ENCODE measurements around the gene TRA2B.

The TRA2B gene

GRCh38 chr3:185942907-185943759 lies 5.3 kb upstream of the TRA2B start:
- DNase-seq: peak; percentile 96
- Histone ChIP-seq H3K9me3 (replicated peaks; ENCODE audit: insufficient read depth, low read length) (no peaks in the 10 kb centered on the region), H3K27ac (ENCODE audit: low read length) (peak overlapping the region; percentile 50; the same call in 1 of the 2 replicates), H3K4me3 (ENCODE audit: low read length) (no peak overlapping the region), H3K79me2 (ENCODE audit: low read length) (no peaks in the 10 kb centered on the region), H3K4me1 (ENCODE audit: low read length) (peaks cover 19% of the 10 kb centered on the region), H3K9ac (ENCODE audit: low read length) (peak overlapping the region; percentile 9; the same call in 1 of the 2 replicates), H4K20me1 (ENCODE audit: insufficient read depth, low read length) (no peaks in the 10 kb centered on the region), H3K9me2 (replicated peaks; ENCODE audit: insufficient read depth, low read length) (no peaks in the 10 kb centered on the region), H3F3A (ENCODE audit: insufficient read depth, low read length) (peaks cover 10% of the 10 kb centered on the region; the same call in 1 of the 2 replicates), H3K27me3 (replicated peaks; ENCODE audit: insufficient read depth, low read length) (no peaks in the 10 kb centered on the region), H2AFZ (ENCODE audit: low read length) (peak overlapping the region; percentile 43), H3K4me2 (ENCODE audit: low read depth, low read length) (peak overlapping the region; percentile 58), H3K36me3 (replicated peaks; ENCODE audit: insufficient read depth, low read length) (no peaks in the 10 kb centered on the region)
- TF ChIP-seq EZH2 (optimal IDR thresholded peaks at IDR 0.05; ENCODE audit: low read depth, low read length) (no peak), CTCF (IDR thresholded peaks at IDR 0.05; ENCODE audit: low read length) (peak; percentile 100)

- Histone ChIP-seq H3K4me1 (ENCODE audit: low read length) (peaks cover 19% of the 10 kb centered on the region), H3K9me3 (replicated peaks; ENCODE audit: insufficient read depth, low read length) (no peaks in the 10 kb centered on the region), H3K9ac (ENCODE audit: low read length) (peak overlapping the region; percentile 9; the same call in 1 of the 2 replicates), H3F3A (ENCODE audit: insufficient read depth, low read length) (peaks cover 14% of the 10 kb centered on the region), H3K9me2 (replicated peaks; ENCODE audit: insufficient read depth, low read length) (no peaks in the 10 kb centered on the region), H3K36me3 (replicated peaks; ENCODE audit: insufficient read depth, low read length) (no peaks in the 10 kb centered on the region), H3K4me2 (ENCODE audit: low read depth, low read length) (peak overlapping the region; percentile 58), H3K27me3 (replicated peaks; ENCODE audit: insufficient read depth, low read length) (no peaks in the 10 kb centered on the region), H3K79me2 (ENCODE audit: low read length) (peaks cover 4% of the 10 kb centered on the region), H2AFZ (ENCODE audit: low read length) (peak overlapping the region; percentile 43), H4K20me1 (ENCODE audit: insufficient read depth, low read length) (no peaks in the 10 kb centered on the region), H3K4me3 (ENCODE audit: low read length) (no peak overlapping the region), H3K27ac (ENCODE audit: low read length) (peak overlapping the region; percentile 50; the same call in 1 of the 2 replicates)
- TF ChIP-seq EZH2 (optimal IDR thresholded peaks at IDR 0.05; ENCODE audit: low read depth, low read length) (no peak), CTCF (IDR thresholded peaks at IDR 0.05; ENCODE audit: low read length) (no peak), EZH2phosphoT487 (IDR thresholded peaks at IDR 0.05; ENCODE audit: low read length) (no peak)
- DNase-seq: no peak
Observed at GRCh38 chr3:185942396-185942795, 4.6 kb upstream of the TRA2B start.

GRCh38 chr3:185940951-185941350 lies 3.1 kb upstream of the TRA2B start:
- Histone ChIP-seq H3F3A (ENCODE audit: insufficient read depth, low read length) (peaks cover 25% of the 10 kb centered on the region), H3K4me3 (ENCODE audit: low read length) (no peak overlapping the region), H3K27me3 (replicated peaks; ENCODE audit: insufficient read depth, low read length) (no peaks in the 10 kb centered on the region), H2AFZ (ENCODE audit: low read length) (no peak overlapping the region), H3K9me3 (replicated peaks; ENCODE audit: insufficient read depth, low read length) (no peaks in the 10 kb centered on the region), H3K27ac (ENCODE audit: low read length) (no peak overlapping the region), H3K36me3 (replicated peaks; ENCODE audit: insufficient read depth, low read length) (no peaks in the 10 kb centered on the region), H3K4me2 (ENCODE audit: low read depth, low read length) (no peak overlapping the region), H3K79me2 (ENCODE audit: low read length) (peaks cover 18% of the 10 kb centered on the region), H3K9me2 (replicated peaks; ENCODE audit: insufficient read depth, low read length) (no peaks in the 10 kb centered on the region), H4K20me1 (ENCODE audit: insufficient read depth, low read length) (peaks cover 6% of the 10 kb centered on the region), H3K4me1 (ENCODE audit: low read length) (peaks cover 19% of the 10 kb centered on the region), H3K9ac (ENCODE audit: low read length) (no peak overlapping the region)
- DNase-seq: no peak
- TF ChIP-seq CTCF (IDR thresholded peaks at IDR 0.05; ENCODE audit: low read length) (no peak), EZH2 (optimal IDR thresholded peaks at IDR 0.05; ENCODE audit: low read depth, low read length) (no peak), EZH2phosphoT487 (IDR thresholded peaks at IDR 0.05; ENCODE audit: low read length) (no peak)

Data from MM.1S (cell line).